ENCODE measurements around the gene PRR19. TPM values are rescaled to one million over a fixed set of nuclear protein-coding genes. Genes with fewer than 3 reads are reported as not detected.

Gene PRR19
- polyA plus RNA-seq, 1 donor from 2014 or later = 2.4 TPM

- Histone ChIP-seq H3K9me3 (ENCODE audit: low read length) (no peaks in the 10 kb centered on the region), H3K4me2 (ENCODE audit: low read length) (peak overlapping the region; percentile 82), H3K36me3 (ENCODE audit: insufficient read depth, low read length) (no peaks in the 10 kb centered on the region), H4K20me1 (ENCODE audit: insufficient read depth) (no peaks in the 10 kb centered on the region), H3K79me2 (replicated peaks; ENCODE audit: insufficient read depth, low read length) (peaks cover 20% of the 10 kb centered on the region), H2AFZ (ENCODE audit: low read depth, low read length) (no peak overlapping the region), H3F3A (ENCODE audit: insufficient read depth, low read length, poor library complexity, severe bottlenecking) (no peaks in the 10 kb centered on the region), H3K9ac (ENCODE audit: low read length) (peak overlapping the region; percentile 87), H3K9me2 (ENCODE audit: insufficient read depth, low read length) (no peaks in the 10 kb centered on the region), H3K4me3 (ENCODE audit: low read length) (peak overlapping the region; percentile 97), H3K27me3 (ENCODE audit: insufficient read depth, low read depth, low read length) (no peaks in the 10 kb centered on the region), H3K27ac (ENCODE audit: low read length) (peak overlapping the region; percentile 65)
- TF ChIP-seq SMC3 (conservative IDR thresholded peaks at IDR 0.05; ENCODE audit: poor library complexity) = no peak
- TF ChIP-seq REST (IDR thresholded peaks at IDR 0.05; ENCODE audit: borderline replicate concordance) = no peak
- TF ChIP-seq CTCF (IDR thresholded peaks at IDR 0.05; ENCODE audit: poor library complexity, severe bottlenecking) = no peak
- TF ChIP-seq EZH2 (IDR thresholded peaks at IDR 0.05; ENCODE audit: borderline replicate concordance, insufficient read depth, low read length, poor library complexity, severe bottlenecking) = no peak
- TF ChIP-seq TAF1 (IDR thresholded peaks at IDR 0.05; ENCODE audit: low read depth) = no peak
- no peak for TF ChIP-seq RAD21 (conservative IDR thresholded peaks at IDR 0.05)
- no peak for TF ChIP-seq EP300 (conservative IDR thresholded peaks at IDR 0.05; ENCODE audit: poor library complexity, severe bottlenecking)
- TF ChIP-seq POLR2AphosphoS5 (IDR thresholded peaks at IDR 0.05) = no peak
- no peak for TF ChIP-seq MXI1 (conservative IDR thresholded peaks at IDR 0.05; ENCODE audit: poor library complexity, severe bottlenecking)
These were observed 48.5 kb upstream of the PRR19 start for GRCh38 chr19:42253245-42254088.

GRCh38 chr19:42254089-42254849 lies 47.7 kb upstream of the PRR19 start:
- H3K36me3 ChIP-seq (ENCODE audit: insufficient read depth, low read length) = no peaks in the 10 kb centered on the region
- H3K9me3 ChIP-seq (ENCODE audit: low read length) = no peaks in the 10 kb centered on the region
- TF ChIP-seq EZH2 (IDR thresholded peaks at IDR 0.05; ENCODE audit: borderline replicate concordance, insufficient read depth, low read length, poor library complexity, severe bottlenecking) (no peak), REST (IDR thresholded peaks at IDR 0.05; ENCODE audit: borderline replicate concordance) (no peak), CTCF (IDR thresholded peaks at IDR 0.05; ENCODE audit: poor library complexity, severe bottlenecking) (no peak), TAF1 (IDR thresholded peaks at IDR 0.05; ENCODE audit: low read depth) (peak; percentile 6), POLR2AphosphoS5 (IDR thresholded peaks at IDR 0.05) (no peak)
- peaks cover 20% of the 10 kb centered on the region for H3K79me2 ChIP-seq (replicated peaks; ENCODE audit: insufficient read depth, low read length)
- peak overlapping the region; percentile 87 for H3K9ac ChIP-seq (ENCODE audit: low read length)
- H3K27me3 ChIP-seq (ENCODE audit: insufficient read depth, low read depth, low read length) = no peaks in the 10 kb centered on the region
- H4K20me1 ChIP-seq (ENCODE audit: insufficient read depth) = no peaks in the 10 kb centered on the region
- H3F3A ChIP-seq (ENCODE audit: insufficient read depth, low read length, poor library complexity, severe bottlenecking) = no peaks in the 10 kb centered on the region
- peak overlapping the region; percentile 97 for H3K4me3 ChIP-seq (ENCODE audit: low read length)
- no peak overlapping the region for H2AFZ ChIP-seq (ENCODE audit: low read depth, low read length)
- no peaks in the 10 kb centered on the region for H3K9me2 ChIP-seq (ENCODE audit: insufficient read depth, low read length)
- peak overlapping the region; percentile 67 for H3K27ac ChIP-seq (ENCODE audit: low read length)
- H3K4me2 ChIP-seq (ENCODE audit: low read length) = peak overlapping the region; percentile 49

All from neural cell (in vitro differentiated cells).